HL-60/S4 treated with retinoic acid at 250 ng/mL for 4 days and 3 days (cell line): ENCODE results near the gene AACS.
"Not testable (repeated sequence)": the region's sequence is repeated elsewhere in the genome, so short reads cannot be mapped to it uniquely, and the experiment has no call there.

ENCODE experiments used
- in situ Hi-C: fragments of 300-500 bp; cut with MboI; formaldehyde crosslinking; loops from 2 replicates; pipeline ENCODE4 v1.7.0; 2022; ENCODE audit warnings: low sequenced_read_pairs

The AACS gene

DNA sequence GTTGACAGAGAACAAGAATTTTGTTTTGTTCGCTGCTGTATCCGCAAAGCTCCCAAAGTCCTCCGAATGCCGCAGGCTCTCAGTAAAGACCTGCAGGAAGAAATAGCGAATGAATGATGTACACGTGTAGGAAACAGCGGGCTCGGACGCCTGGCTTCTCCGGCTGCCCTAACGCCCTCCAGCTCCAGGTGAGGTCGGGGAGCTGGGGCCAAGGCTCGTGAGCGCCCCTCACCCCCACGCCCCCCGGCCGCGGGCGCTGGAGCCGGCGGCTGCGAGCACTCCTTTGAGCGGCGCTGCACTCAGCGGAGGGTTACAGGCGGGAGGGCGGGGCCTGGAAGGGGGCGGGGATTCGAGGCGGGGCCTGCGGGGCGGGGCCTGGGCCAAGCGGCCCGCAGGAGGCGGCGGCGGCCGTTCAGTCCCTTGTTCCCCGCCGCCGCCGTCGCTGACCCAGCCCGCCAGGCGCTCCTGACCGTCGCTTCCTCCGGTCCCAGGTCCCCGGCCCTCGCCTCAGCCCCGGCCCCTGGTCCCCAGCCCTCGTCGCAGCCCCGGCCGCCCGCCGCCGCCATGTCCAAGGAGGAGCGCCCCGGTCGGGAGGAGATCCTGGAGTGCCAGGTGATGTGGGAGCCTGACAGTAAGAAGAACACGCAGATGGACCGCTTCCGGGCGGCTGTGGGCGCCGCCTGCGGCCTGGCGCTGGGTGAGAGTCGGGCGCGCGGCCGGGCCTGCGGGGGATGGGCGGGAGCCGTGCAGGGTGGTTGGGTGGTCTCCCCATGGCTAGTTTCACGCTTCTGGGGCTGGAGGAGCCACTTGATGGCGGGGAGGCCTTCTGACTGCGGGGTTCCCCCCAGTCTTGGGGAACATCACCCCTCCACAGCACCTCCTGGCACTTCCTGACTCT lies at the start of gene AACS:
TSS of gene AACS (plus strand) at position 415 of the 898 bp plus-strand sequence. CDS start at position 565, 150 bp downstream.
- in situ Hi-C loops, result no loop called here

DNA sequence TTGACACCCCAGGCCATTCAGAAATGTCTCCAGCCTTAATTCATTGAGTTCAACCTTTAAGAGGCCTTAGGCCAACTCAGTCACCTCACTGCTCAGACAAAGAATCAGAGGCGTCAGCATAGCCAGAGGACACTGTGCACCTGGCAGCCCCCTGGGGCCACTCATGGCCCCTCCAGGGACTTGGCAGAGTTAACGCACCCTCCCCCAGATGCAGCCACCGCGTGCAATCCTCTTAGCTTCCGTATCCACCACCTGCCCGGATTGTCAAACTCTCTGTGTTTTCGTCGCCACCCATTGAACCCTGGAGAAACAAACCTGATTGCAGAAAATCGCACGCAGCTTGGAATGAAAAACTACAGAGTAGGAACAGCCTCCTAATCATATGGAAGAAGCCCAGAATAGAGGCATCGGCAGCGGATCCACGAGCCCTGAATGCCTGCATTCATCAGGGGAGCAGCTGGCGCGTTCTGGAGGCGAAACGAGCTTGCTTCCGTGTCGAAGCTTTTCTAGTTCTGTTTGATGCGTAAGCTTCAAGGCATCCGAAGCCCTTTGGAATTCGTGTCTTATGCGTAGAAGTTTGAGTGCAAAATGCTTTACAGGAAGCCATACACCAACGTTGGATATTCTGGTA lies 49.4 kb upstream of the AACS start:
- in situ Hi-C loops, result no loop called here

- in situ Hi-C loops, result no loop called here
Measured at GRCh38 chr12:125017801-125018200, 47.4 kb upstream of the AACS start.

GRCh38 chr12:125018356-125018755 lies 46.9 kb upstream of the AACS start:
- in situ Hi-C loops, result no loop called here

GRCh38 chr12:125021096-125021495 lies 44.1 kb upstream of the AACS start:
- in situ Hi-C loops, result no loop called here

- in situ Hi-C loops, result no loop called here
Measured at GRCh38 chr12:125021771-125022170, 43.5 kb upstream of the AACS start.

DNA sequence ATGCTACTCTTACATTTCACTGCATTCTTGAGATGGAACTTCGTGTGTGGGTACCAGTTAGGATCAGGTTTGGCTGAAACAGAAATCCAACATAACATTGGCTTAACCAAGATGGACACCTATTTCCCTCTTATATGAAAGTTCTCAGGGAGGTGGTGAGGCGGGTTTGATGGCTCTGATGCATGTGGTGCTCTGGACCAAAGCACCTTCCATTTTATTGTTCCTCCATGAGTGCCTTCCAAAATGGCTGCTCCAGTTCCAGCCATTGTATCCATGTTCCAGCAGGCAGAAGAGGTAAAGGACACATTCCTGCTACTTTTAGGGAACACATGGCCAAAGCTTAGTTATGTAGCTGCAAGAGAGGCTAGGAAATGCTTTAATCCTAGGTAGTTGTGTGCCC lies 42.2 kb upstream of the AACS start:
- in situ Hi-C loops, result no loop called here

GRCh38 chr12:125024949-125025563 lies 40.2 kb upstream of the AACS start:
- in situ Hi-C loops, result no loop called here

GRCh38 chr12:125025606-125026235 lies 39.5 kb upstream of the AACS start:
- in situ Hi-C loops, result no loop called here

- in situ Hi-C loops, result no loop called here
Measured at GRCh38 chr12:125028106-125028505, 37.1 kb upstream of the AACS start.

DNA sequence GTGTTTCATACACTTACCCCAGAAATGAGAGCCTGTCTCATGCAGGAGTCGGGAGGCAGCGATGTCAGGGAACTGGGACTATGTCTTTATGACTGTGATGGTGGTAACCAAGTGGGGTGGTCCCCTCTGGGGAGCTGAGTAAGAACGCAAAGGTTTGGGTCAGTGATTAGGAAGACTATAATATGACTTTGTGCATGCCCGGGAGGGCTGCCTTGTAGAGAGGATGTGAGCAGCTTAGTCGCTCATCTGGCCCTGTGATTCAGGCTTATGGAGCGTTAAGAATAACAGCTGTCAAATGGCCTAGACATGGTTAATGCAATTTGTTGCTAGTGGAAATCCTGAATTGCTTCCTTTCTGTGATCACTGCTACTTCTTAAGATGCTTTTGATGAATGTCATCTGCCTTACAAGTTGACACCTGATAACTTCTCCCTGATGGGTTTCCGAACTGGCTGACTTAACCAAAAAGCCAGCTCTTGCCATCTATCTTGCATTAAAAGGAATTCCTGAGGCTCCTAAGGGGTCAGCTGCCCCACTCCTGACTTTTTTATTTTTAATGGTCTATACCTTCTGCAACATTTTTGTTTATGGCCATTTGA lies 35.4 kb upstream of the AACS start:
- in situ Hi-C loops, result no loop called here

- in situ Hi-C loops, result not testable (repeated sequence)
Measured at GRCh38 chr12:125031471-125031870, 33.8 kb upstream of the AACS start.

DNA sequence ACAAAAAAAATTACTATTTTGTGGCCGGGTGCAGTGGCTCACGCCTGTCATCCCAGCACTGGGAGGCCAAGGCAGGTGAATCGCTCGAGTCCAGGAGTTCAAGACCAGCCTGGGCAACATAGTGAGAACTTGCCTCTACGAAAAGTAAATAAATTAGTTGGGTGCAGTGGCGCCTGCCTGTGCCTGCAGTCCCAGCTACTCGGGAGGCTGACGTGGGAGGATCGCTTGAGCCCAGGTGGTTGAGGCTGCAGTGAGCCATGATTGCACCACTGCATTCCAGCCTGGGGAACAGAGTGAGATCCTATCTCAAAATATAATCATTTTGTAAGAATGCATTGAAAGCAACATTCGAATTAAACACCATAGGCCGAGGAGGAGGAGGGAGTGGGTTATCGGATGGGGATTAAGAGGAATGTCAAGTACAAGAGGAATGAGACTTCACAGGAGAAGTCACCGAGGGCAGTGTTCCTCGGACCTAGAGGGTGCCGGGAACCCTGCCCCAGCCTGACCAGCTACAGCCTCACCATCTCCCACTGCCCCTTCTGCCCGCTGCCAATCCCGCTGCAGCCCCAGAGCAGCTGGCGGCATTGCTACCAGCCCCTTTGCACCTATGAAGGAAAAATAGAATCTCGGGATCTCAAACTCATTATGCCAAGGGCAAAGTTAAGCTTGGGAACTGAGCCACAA lies 32.6 kb upstream of the AACS start:
- in situ Hi-C loops, result no loop called here

DNA sequence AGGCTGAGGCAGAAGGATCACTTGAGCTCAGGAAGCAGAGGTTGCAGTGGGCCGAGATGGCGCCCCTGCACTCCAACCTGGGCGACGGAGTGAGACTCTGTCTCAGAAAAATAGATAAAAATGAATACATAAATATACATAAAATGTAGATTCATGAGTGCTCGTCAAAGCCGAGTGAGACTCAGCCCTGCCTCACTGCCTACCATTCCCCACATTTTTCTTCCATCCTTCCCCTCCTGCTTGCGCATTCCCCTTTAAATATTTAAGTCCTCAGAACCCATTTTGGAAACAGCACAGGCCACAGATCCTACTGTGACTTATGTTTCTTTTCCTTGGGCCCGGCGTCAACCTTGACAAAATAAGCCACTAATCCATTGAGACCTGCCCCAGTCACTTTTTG lies 31.9 kb upstream of the AACS start:
- in situ Hi-C loops, result no loop called here

GRCh38 chr12:125038976-125039625 lies 26.1 kb upstream of the AACS start:
- in situ Hi-C loops, result no loop called here

DNA sequence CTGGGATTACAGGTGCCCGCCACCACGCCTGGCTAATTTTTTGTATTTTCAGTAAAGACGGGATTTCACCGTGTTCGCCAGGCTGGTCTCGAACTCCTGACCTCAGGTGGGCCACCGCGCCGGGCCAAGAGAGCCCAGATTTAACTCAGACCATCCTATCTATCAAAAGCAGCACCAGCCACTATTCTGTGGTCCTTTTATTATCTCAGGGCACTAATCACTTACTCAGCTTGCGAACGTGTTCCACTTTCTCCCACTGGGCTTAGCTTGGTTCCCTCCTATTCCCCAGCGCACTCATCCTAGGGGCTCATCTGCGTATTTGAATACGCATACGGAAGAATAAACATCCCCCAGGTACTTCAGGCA lies 16.2 kb upstream of the AACS start:
- in situ Hi-C loops, result no loop called here

GRCh38 chr12:125050446-125050845 lies 14.8 kb upstream of the AACS start:
- in situ Hi-C loops, result no loop called here

DNA sequence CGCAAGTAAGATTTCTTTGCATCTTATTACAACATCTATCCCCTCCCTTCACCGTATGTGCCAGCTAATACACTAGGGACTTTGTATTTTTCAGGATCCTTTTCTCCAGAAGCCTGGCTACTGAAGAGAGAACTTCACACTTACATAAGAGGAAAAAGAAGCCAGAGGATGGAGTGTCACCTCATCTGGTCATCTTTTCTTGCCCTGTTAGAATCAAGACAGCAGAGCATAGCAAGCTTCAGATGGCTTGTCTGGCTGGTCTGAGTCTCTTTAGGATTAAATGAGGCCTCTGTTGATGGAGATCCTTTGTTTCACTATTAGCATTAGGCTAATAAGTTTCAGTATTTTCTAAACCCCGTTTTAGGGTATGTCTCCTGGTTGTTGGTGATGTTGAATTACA lies 14.4 kb upstream of the AACS start:
- in situ Hi-C loops, result no loop called here

GRCh38 chr12:125053821-125054220 lies 11.4 kb upstream of the AACS start:
- in situ Hi-C loops, result no loop called here

DNA sequence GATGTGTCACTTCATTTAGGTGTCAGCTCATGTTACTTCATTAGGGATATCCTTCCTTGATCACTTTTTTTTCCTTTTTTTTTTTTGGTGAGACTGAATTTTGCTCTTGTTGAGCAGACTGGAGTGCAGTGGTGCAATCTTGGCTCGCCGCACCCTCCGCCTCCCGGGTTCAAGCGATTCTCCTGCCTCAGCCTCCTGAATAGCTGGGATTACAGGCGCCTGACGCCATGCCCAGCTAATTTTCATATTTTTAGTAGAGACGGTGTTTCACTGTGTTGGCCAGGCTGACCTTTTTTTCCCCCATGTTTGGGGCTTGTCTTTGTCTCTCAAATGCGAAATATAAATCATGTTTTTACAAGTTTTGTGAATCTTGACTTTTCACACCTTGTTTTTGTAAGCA lies 9.6 kb upstream of the AACS start:
- in situ Hi-C loops, result no loop called here
